HepG2 (cell line): ENCODE measurements around the gene DZANK1. TPM values are rescaled to one million over a fixed set of nuclear protein-coding genes. Genes with fewer than 3 reads are reported as not detected.

Source experiments
- ATAC-seq: fragments of 200-7000 bp; cut with Tn5 transposase; 3 replicates; pipeline ENCODE4 v1.9.1; 2020; ENCODE audit warnings: mild to moderate bottlenecking, moderate library complexity
- BruUV-seq: library from RNA; stranded (reverse); fragments of 400-500 nt; replicated peaks from 2 replicates; lab custom pipeline; 2021; lab: Mats Ljungman, UMichigan
- CTCF ChIA-PET: fragments of 300-600 bp; formaldehyde crosslinking; extraction: SDS; loops from one replicate; lab custom pipeline; 2021; ENCODE audit warnings: low total read pairs, inconsistent platforms, low intra/inter-chr PET ratio; lab: Yijun Ruan, JAX
- POLR2A ChIA-PET: fragments of 350-600 bp; sonication (Branson Sonifier 250); formaldehyde crosslinking; loops from one replicate; lab custom pipeline; 2020; ENCODE audit warnings: antibody characterized with exemption, inconsistent platforms; lab: Yijun Ruan, JAX
- DNase-seq: peaks from one replicate; pipeline ENCODE4 v3.0.0-alpha.2; 2015; ENCODE audit warnings: low spot score
- FAIRE-seq: peaks from 3 replicates; lab custom pipeline; 2011; peaks lifted over from hg19 to GRCh38; lab: Jason Lieb, UNC
- H2AFZ ChIP-seq: one replicate; pipeline ENCODE4 v1.6.1; 2011; ENCODE audit warnings: low read length, inconsistent platforms
- H3K27ac ChIP-seq: fragments of 300-600 bp; 3 replicates; pipeline ENCODE4 v1.8.0; 2011; ENCODE audit warnings: mixed run types, mild to moderate bottlenecking, mixed read lengths, low read length, inconsistent platforms; ENCODE audit not compliant: insufficient read depth; ENCODE audit errors: extremely low read length
- H3K27me3 ChIP-seq, 2 experiments: fragments of 200-600 bp in 1 of 2; 2 replicates in 1 of 2; 3 replicates in 1 of 2; pipeline versions ENCODE4 v1.6.0 to v1.8.0; 2011; ENCODE audit warnings: low read length in 2 of 2, mild to moderate bottlenecking in 2 of 2, moderate library complexity in 2 of 2, inconsistent platforms in 1 of 2; ENCODE audit not compliant: insufficient read depth in 2 of 2, control insufficient read depth in 1 of 2
- H3K36me3 ChIP-seq, 2 experiments: fragments of 200-600 bp in 1 of 2; replicated peaks in 1 of 2; 2 replicates in 1 of 2; 3 replicates in 1 of 2; pipeline versions ENCODE4 v1.5.1 to v1.8.0; 2011; ENCODE audit warnings: low read length in 2 of 2, inconsistent platforms in 1 of 2; ENCODE audit not compliant: insufficient read depth in 2 of 2, control insufficient read depth in 1 of 2
- H3K4me1 ChIP-seq: 2 replicates; pipeline ENCODE4 v1.5.1; 2012; ENCODE audit warnings: low read length, inconsistent platforms; ENCODE audit not compliant: insufficient read depth
- H3K4me2 ChIP-seq: 2 replicates; pipeline ENCODE4 v1.6.0; 2011; ENCODE audit warnings: low read depth, low read length, inconsistent platforms
- H3K4me3 ChIP-seq, 3 experiments: fragments of 200-600 bp in 1 of 3; sonication (generic), shearing (Covaris generic) in 1 of 3; replicated peaks in 1 of 3; 2 replicates each; pipeline ENCODE4 v1.5.1; 2011 to 2016; ENCODE audit warnings: low read length in 3 of 3, inconsistent platforms in 2 of 3, low read depth in 2 of 3, mild to moderate bottlenecking in 2 of 3, control low read depth in 1 of 3, mixed read lengths in 1 of 3; ENCODE audit not compliant: insufficient read depth in 1 of 3
- H3K79me2 ChIP-seq: one replicate; pipeline ENCODE4 v1.6.1; 2011; ENCODE audit warnings: low read length, inconsistent platforms; ENCODE audit not compliant: insufficient read depth
- H3K9ac ChIP-seq: 2 replicates; pipeline ENCODE4 v1.6.0; 2011; ENCODE audit warnings: mild to moderate bottlenecking, low read depth, low read length, inconsistent platforms; ENCODE audit not compliant: insufficient read depth
- H3K9me3 ChIP-seq: 2 replicates; pipeline ENCODE4 v1.5.1; 2012; ENCODE audit warnings: mild to moderate bottlenecking, low read length
- H4K20me1 ChIP-seq: 2 replicates; pipeline ENCODE4 v1.6.0; 2011; ENCODE audit warnings: inconsistent platforms, mild to moderate bottlenecking, low read length, moderate library complexity; ENCODE audit not compliant: insufficient read depth
- DR1 ChIP-seq: sonication (generic); formaldehyde crosslinking; IDR thresholded peaks from 2 replicates; pipeline ENCODE4 v1.8.0; 2021; ENCODE audit warnings: mild to moderate bottlenecking, missing genetic modification reagents, inconsistent platforms
- FLYWCH1 ChIP-seq: sonication (generic); formaldehyde crosslinking; IDR thresholded peaks from 2 replicates; pipeline ENCODE4 v1.8.1; 2023; ENCODE audit warnings: mild to moderate bottlenecking, missing genetic modification reagents
- ZBTB4 ChIP-seq: sonication (generic); formaldehyde crosslinking; IDR thresholded peaks from 2 replicates; pipeline ENCODE4 v1.4.0; 2020; ENCODE audit warnings: missing genetic modification reagents, mild to moderate bottlenecking, borderline replicate concordance
- ZBTB7B ChIP-seq: sonication (generic); formaldehyde crosslinking; IDR thresholded peaks from 2 replicates; pipeline ENCODE4 v1.4.0; 2020; ENCODE audit warnings: missing genetic modification reagents
- ZC3H13 ChIP-seq: sonication (generic); formaldehyde crosslinking; IDR thresholded peaks from 2 replicates; pipeline ENCODE4 v1.8.1; 2023; ENCODE audit warnings: mild to moderate bottlenecking, missing genetic modification reagents, moderate library complexity
- ZKSCAN8 ChIP-seq: IDR thresholded peaks from 2 replicates; pipeline ENCODE4 v1.6.1; 2016; ENCODE audit warnings: borderline replicate concordance, missing genetic modification reagents, missing compliant biosample characterization
- ZNF441 ChIP-seq: sonication (generic); formaldehyde crosslinking; IDR thresholded peaks from 2 replicates; pipeline ENCODE4 v1.7.0; 2021; ENCODE audit warnings: missing genetic modification reagents, borderline replicate concordance
- ZSCAN25 ChIP-seq: sonication (generic); formaldehyde crosslinking; IDR thresholded peaks from 2 replicates; pipeline ENCODE4 v1.8.0; 2022; ENCODE audit warnings: mild to moderate bottlenecking, missing genetic modification reagents
- WGBS: methylation state at CpG from one replicate; pipeline ENCODE4 v1.1.6; 2017; ENCODE audit warnings: low lambda C conversion rate; 5-methylcytosine and 5-hydroxymethylcytosine counted together
- in situ Hi-C: cut with HindIII; loops from 2 replicates; pipeline ENCODE4 v1.10.0; 2017; ENCODE audit warnings: low pct_unique_long_range_greater_than_20kb; ENCODE audit not compliant: extremely low pct_ligation_motif_present
- intact Hi-C: fragments of 100-400 bp; cut with micrococcal nuclease; formaldehyde crosslinking; loops from one replicate; pipeline ENCODE4 v1.10.0; 2022; ENCODE audit not compliant: unreplicated experiment
- polyA plus RNA-seq, 8 experiments: library from polyadenylated mRNA; depleted of rRNA in 3 of 8; stranded (reverse) in 7 of 8; unstranded in 1 of 8; fragments of >200 nt; fragmentation: Illumina TruSeq in 4 of 8; extraction: Trizol in 4 of 8; gene quantifications; 2 replicates each; pipeline versions ENCODE4 v1.2.1 to v1.2.3, GENCODE V29; 2011 to 2016; ENCODE audit warnings: low read depth in 4 of 8, missing spikeins in 1 of 8, mixed read lengths in 1 of 8; ENCODE audit not compliant: insufficient read depth in 1 of 8
- total RNA-seq, 5 experiments: library from RNA; depleted of rRNA; stranded (reverse); fragments of >200 nt; fragmentation: Illumina TruSeq; extraction: Trizol; gene quantifications; 2 replicates each; pipeline ENCODE4 v1.2.3, GENCODE V29; 2016; ENCODE audit warnings: low read depth in 1 of 5

DZANK1 gene
- total and polyA plus RNA-seq, 2 of the 13 experiments (the other 11 are each of a cell fraction or from before 2014, with no cell fraction given), result 1.6 to 3.2 TPM

- TF ChIP-seq DR1 (CRISPR knock-in tag), result no peak
- 0 out of 2 replicates have a peak, but pooled peaks have one; percentile 39 for TF ChIP-seq ZC3H13 (CRISPR knock-in tag)
- TF ChIP-seq FLYWCH1, result no peak
- TF ChIP-seq ZKSCAN8 (CRISPR knock-in tag), result no peak
- TF ChIP-seq ZSCAN25 (CRISPR knock-in tag), result no peak
- no peak for TF ChIP-seq ZNF441 (CRISPR knock-in tag)
- TF ChIP-seq, all 625 proteins: peak for 14
These were observed 39.9 kb upstream of the DZANK1 start (continued) for GRCh38 chr20:18506744-18507143.

GRCh38 chr20:18504479-18505060, 37.7 kb upstream of the DZANK1 start:
- Histone ChIP-seq H3K9me3 (no peaks in the 10 kb centered on the region), H3K27ac (no peak overlapping the region), H3K4me2 (no peak overlapping the region), H3K4me3 (no peak overlapping the region), H3K27me3 (no peaks in the 10 kb centered on the region; a peak in 1 of 5 replicates), H3K79me2 (peaks cover 15% of the 10 kb centered on the region), H3K9ac (no peak overlapping the region), H4K20me1 (no peaks in the 10 kb centered on the region), H3K4me1 (peaks cover 43% of the 10 kb centered on the region), H2AFZ (no peak overlapping the region), H3K36me3 (no peaks in the 10 kb centered on the region)
- no peak for FAIRE-seq
- TF ChIP-seq ZBTB7B (CRISPR knock-in tag) (no peak), ZBTB4 (CRISPR knock-in tag) (0 out of 2 replicates have a peak, but pooled peaks have one; percentile 31)
- in situ Hi-C loops, result no loop called here
- CTCF ChIA-PET, result no interaction called here
- intact Hi-C loops, result loop anchor here (5.0 kb wide), 1 partner anchor 63 kb away; the partner anchor contains the start of gene SMIM26
- BruUV-seq, result no TSS peak
- WGBS, result 87% methylated on average over 31 of the region's 31 CpGs
- no peak for ATAC-seq
- POLR2A ChIA-PET, result interaction anchor here (1.3 to 4.8 kb wide), 2 partner anchors 7 to 81 kb away, joined by 3 to 215 read pairs; partner anchors contain the start of gene RBBP9
- no peak for DNase-seq
